Neural cell (in vitro differentiated cells): Measurements from ENCODE around the gene ID4. TPM values are rescaled to one million over a fixed set of nuclear protein-coding genes. Genes with fewer than 3 reads are reported as not detected.

Experiments
- H2AFZ ChIP-seq: fragments of 200-600, 300-800 bp; sonication (generic), shearing (Covaris generic); 2 replicates; pipeline ENCODE4 v1.6.0; 2014; ENCODE audit warnings: low read depth, mild to moderate bottlenecking, antibody characterized with exemption, low read length, moderate library complexity
- H3F3A ChIP-seq: fragments of 200-600 bp; shearing (Covaris generic); 2 replicates; pipeline ENCODE4 v1.6.1; 2016; ENCODE audit warnings: mild to moderate bottlenecking, moderate library complexity, mixed read lengths, antibody characterized with exemption, low read length; ENCODE audit not compliant: insufficient read depth, poor library complexity, severe bottlenecking
- H3K27ac ChIP-seq: fragments of 200-600, 300-800 bp; sonication (generic), shearing (Covaris generic); 2 replicates; pipeline ENCODE4 v1.5.1; 2014; ENCODE audit warnings: mild to moderate bottlenecking, low read length, moderate library complexity
- H3K27me3 ChIP-seq: fragments of 300-800, 200-600 bp; sonication (generic), shearing (Covaris generic); 2 replicates; pipeline ENCODE4 v1.6.0; 2014; ENCODE audit warnings: mild to moderate bottlenecking, low read depth, low read length, moderate library complexity; ENCODE audit not compliant: insufficient read depth
- H3K36me3 ChIP-seq: fragments of 300-800, 200-600 bp; sonication (generic), shearing (Covaris generic); 2 replicates; pipeline ENCODE4 v1.5.1; 2014; ENCODE audit warnings: mild to moderate bottlenecking, antibody characterized with exemption, low read length, moderate library complexity; ENCODE audit not compliant: insufficient read depth
- H3K4me2 ChIP-seq: fragments of 300-800, 200-600 bp; sonication (generic), shearing (Covaris generic); 2 replicates; pipeline ENCODE4 v1.6.0; 2014; ENCODE audit warnings: mild to moderate bottlenecking, low read length
- H3K4me3 ChIP-seq: fragments of 300-800, 200-600 bp; sonication (generic), shearing (Covaris generic); 2 replicates; pipeline ENCODE4 v1.5.1; 2014; ENCODE audit warnings: mild to moderate bottlenecking, low read length, moderate library complexity
- H3K79me2 ChIP-seq: fragments of 200-600 bp; shearing (Covaris generic); replicated peaks from 2 replicates; pipeline ENCODE4 v1.6.0; 2014; ENCODE audit warnings: mild to moderate bottlenecking, low read length, moderate library complexity; ENCODE audit not compliant: insufficient read depth
- H3K9ac ChIP-seq: fragments of 300-800, 200-600 bp; sonication (generic), shearing (Covaris generic); 2 replicates; pipeline ENCODE4 v1.6.1; 2016; ENCODE audit warnings: mild to moderate bottlenecking, low read length, mixed read lengths
- H3K9me2 ChIP-seq: fragments of 200-600 bp; shearing (Covaris generic); 2 replicates; pipeline ENCODE4 v1.6.1; 2016; ENCODE audit warnings: mild to moderate bottlenecking, low read length, mixed read lengths; ENCODE audit not compliant: insufficient read depth
- H3K9me3 ChIP-seq: fragments of 200-600, 300-800 bp; sonication (generic), shearing (Covaris generic); 2 replicates; pipeline ENCODE4 v1.6.1; 2016; ENCODE audit warnings: mild to moderate bottlenecking, mixed run types, low read length, moderate library complexity, mixed read lengths
- H4K20me1 ChIP-seq: fragments of 200-600 bp; shearing (Covaris generic); 2 replicates; pipeline ENCODE4 v1.6.1; 2016; ENCODE audit warnings: mild to moderate bottlenecking, mixed run types; ENCODE audit not compliant: insufficient read depth
- EP300 ChIP-seq: fragments of 450-650 bp; conservative IDR thresholded peaks from 2 replicates; pipeline ENCODE4 v1.6.1; 2014; ENCODE audit warnings: antibody characterized with exemption, mild to moderate bottlenecking, moderate library complexity; ENCODE audit not compliant: poor library complexity, severe bottlenecking
- EZH2 ChIP-seq: fragments of 200-600, 300-800 bp; shearing (Covaris generic), sonication (generic); IDR thresholded peaks from 2 replicates; pipeline ENCODE4 v1.6.1; 2014; ENCODE audit warnings: antibody characterized with exemption, low read length, borderline replicate concordance, mild to moderate bottlenecking; ENCODE audit not compliant: insufficient read depth, poor library complexity, severe bottlenecking
- MXI1 ChIP-seq: fragments of 450-650 bp; conservative IDR thresholded peaks from 2 replicates; pipeline ENCODE4 v1.6.1; 2014; ENCODE audit warnings: antibody characterized with exemption, mild to moderate bottlenecking; ENCODE audit not compliant: poor library complexity, severe bottlenecking
- POLR2AphosphoS5 ChIP-seq: IDR thresholded peaks from 2 replicates; pipeline ENCODE4 v1.6.1; 2012
- RAD21 ChIP-seq: fragments of 450-650 bp; conservative IDR thresholded peaks from 2 replicates; pipeline ENCODE4 v1.6.1; 2014; ENCODE audit warnings: antibody characterized with exemption, mild to moderate bottlenecking, moderate library complexity
- SMC3 ChIP-seq: fragments of 450-650 bp; conservative IDR thresholded peaks from 2 replicates; pipeline ENCODE4 v1.6.1; 2014; ENCODE audit warnings: antibody characterized with exemption, mild to moderate bottlenecking, moderate library complexity; ENCODE audit not compliant: poor library complexity
- TAF1 ChIP-seq: IDR thresholded peaks from 2 replicates; pipeline ENCODE4 v1.6.1; 2012; ENCODE audit warnings: low read depth
- polyA plus RNA-seq: library from polyadenylated mRNA; depleted of rRNA; stranded (reverse); fragments of >200 nt; gene quantifications from 2 replicates; pipeline ENCODE4 v1.2.3, GENCODE V29; 2014
- TF ChIP-seq, protein P1 (sequence below): fragments of 450-650 bp; IDR thresholded peaks from 2 replicates; pipeline ENCODE4 v1.5.1; 2014; ENCODE audit warnings: antibody characterized with exemption, mild to moderate bottlenecking, moderate library complexity; ENCODE audit not compliant: poor library complexity, severe bottlenecking
- TF ChIP-seq, protein P2 (sequence below): IDR thresholded peaks from 2 replicates; pipeline ENCODE4 v1.6.1; 2012; ENCODE audit warnings: borderline replicate concordance

Gene ID4
- polyA plus RNA-seq, 1 donor from 2014 or later, result 506 TPM

DNA sequence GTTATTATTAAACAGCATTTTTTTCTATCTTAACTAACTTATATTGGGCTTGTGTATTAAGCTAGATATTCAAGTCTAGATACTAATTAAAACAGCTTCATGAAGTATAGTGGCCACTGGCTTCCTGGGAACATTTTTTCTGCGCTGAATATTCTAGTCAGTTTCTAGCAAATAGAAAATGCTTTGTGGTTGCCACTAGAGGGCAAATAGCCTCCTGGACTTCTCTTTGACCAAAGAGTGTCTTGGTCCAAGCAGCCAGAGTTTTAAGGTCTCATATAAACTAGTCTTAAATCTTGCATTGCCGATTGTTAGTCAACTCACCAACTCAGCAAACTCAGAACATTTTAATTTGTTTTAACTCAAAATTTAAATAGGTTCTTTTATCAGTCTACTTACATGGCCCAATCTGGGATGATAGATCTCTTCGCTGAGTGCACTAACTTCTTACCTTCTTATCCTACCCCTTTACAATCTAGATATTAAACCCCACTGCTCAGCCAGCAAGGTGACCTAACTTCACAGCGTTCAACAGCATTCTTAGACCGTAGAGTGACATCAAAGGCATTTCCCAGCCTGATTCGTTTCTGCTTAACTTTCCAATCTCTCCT, 24.6 kb upstream of the ID4 start:
- Histone ChIP-seq H3K9ac (no peak overlapping the region), H3K9me2 (no peaks in the 10 kb centered on the region), H3F3A (no peaks in the 10 kb centered on the region), H3K79me2 (no peaks in the 10 kb centered on the region), H3K27me3 (no peaks in the 10 kb centered on the region), H3K36me3 (no peaks in the 10 kb centered on the region), H3K9me3 (no peaks in the 10 kb centered on the region), H4K20me1 (no peaks in the 10 kb centered on the region), H3K4me2 (no peak overlapping the region), H3K27ac (no peak overlapping the region), H2AFZ (no peak overlapping the region), H3K4me3 (no peak overlapping the region)
- TF ChIP-seq, protein P1, sequence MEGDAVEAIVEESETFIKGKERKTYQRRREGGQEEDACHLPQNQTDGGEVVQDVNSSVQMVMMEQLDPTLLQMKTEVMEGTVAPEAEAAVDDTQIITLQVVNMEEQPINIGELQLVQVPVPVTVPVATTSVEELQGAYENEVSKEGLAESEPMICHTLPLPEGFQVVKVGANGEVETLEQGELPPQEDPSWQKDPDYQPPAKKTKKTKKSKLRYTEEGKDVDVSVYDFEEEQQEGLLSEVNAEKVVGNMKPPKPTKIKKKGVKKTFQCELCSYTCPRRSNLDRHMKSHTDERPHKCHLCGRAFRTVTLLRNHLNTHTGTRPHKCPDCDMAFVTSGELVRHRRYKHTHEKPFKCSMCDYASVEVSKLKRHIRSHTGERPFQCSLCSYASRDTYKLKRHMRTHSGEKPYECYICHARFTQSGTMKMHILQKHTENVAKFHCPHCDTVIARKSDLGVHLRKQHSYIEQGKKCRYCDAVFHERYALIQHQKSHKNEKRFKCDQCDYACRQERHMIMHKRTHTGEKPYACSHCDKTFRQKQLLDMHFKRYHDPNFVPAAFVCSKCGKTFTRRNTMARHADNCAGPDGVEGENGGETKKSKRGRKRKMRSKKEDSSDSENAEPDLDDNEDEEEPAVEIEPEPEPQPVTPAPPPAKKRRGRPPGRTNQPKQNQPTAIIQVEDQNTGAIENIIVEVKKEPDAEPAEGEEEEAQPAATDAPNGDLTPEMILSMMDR, result peak; percentile 47
- no peak for TF ChIP-seq EP300
- TF ChIP-seq RAD21, result peak; percentile 18
- TF ChIP-seq TAF1, result no peak

DNA sequence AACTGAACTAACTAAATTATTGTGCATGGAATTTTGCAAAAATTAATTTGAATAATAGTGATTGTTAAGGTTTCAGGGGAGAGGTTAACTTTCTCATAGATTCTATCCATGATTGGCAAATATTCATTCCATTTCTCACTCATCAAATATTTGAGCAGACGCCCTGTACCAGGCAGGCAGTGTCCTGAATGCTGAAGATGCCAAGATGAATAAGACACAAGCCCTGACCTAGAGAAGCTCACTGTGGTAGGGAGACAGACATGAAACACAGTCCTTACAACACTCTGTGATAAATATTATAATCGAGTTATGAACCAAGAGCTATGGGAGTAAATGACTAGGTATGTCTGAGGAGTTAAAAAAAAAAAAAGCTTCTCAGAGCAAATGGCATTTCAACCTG, 18.4 kb upstream of the ID4 start:
- H3K9ac ChIP-seq, result no peak overlapping the region
- H3K4me3 ChIP-seq, result no peak overlapping the region
- H3F3A ChIP-seq, result no peaks in the 10 kb centered on the region
- no peaks in the 10 kb centered on the region for H3K9me3 ChIP-seq
- no peaks in the 10 kb centered on the region for H3K9me2 ChIP-seq
- no peaks in the 10 kb centered on the region for H3K27me3 ChIP-seq
- H3K27ac ChIP-seq, result no peak overlapping the region
- TF ChIP-seq, protein P1, result no peak
- TF ChIP-seq, protein P2, sequence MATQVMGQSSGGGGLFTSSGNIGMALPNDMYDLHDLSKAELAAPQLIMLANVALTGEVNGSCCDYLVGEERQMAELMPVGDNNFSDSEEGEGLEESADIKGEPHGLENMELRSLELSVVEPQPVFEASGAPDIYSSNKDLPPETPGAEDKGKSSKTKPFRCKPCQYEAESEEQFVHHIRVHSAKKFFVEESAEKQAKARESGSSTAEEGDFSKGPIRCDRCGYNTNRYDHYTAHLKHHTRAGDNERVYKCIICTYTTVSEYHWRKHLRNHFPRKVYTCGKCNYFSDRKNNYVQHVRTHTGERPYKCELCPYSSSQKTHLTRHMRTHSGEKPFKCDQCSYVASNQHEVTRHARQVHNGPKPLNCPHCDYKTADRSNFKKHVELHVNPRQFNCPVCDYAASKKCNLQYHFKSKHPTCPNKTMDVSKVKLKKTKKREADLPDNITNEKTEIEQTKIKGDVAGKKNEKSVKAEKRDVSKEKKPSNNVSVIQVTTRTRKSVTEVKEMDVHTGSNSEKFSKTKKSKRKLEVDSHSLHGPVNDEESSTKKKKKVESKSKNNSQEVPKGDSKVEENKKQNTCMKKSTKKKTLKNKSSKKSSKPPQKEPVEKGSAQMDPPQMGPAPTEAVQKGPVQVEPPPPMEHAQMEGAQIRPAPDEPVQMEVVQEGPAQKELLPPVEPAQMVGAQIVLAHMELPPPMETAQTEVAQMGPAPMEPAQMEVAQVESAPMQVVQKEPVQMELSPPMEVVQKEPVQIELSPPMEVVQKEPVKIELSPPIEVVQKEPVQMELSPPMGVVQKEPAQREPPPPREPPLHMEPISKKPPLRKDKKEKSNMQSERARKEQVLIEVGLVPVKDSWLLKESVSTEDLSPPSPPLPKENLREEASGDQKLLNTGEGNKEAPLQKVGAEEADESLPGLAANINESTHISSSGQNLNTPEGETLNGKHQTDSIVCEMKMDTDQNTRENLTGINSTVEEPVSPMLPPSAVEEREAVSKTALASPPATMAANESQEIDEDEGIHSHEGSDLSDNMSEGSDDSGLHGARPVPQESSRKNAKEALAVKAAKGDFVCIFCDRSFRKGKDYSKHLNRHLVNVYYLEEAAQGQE, result no peak
- TF ChIP-seq POLR2AphosphoS5 (no peak), EZH2 (no peak), EP300 (no peak), RAD21 (no peak), MXI1 (no peak), TAF1 (no peak), SMC3 (no peak)
- H4K20me1 ChIP-seq, result no peaks in the 10 kb centered on the region
- no peaks in the 10 kb centered on the region for H3K36me3 ChIP-seq
- H3K4me2 ChIP-seq, result no peak overlapping the region
- no peak overlapping the region for H2AFZ ChIP-seq
- no peaks in the 10 kb centered on the region for H3K79me2 ChIP-seq
